IMR-90 (cell line): Measurements from ENCODE around the gene CHST3.

Experiments used
- CTCF ChIP-seq: conservative IDR thresholded peaks from 2 replicates; pipeline ENCODE4 v1.5.1; 2012; ENCODE audit warnings: mild to moderate bottlenecking, low read depth, low read length, improper control_type of control experiment
- ELK1 ChIP-seq: fragments of 150-350 bp; IDR thresholded peaks from 2 replicates; pipeline ENCODE4 v1.6.1; 2016; ENCODE audit warnings: low read depth, mild to moderate bottlenecking, low read length, moderate library complexity, borderline replicate concordance
- FOS ChIP-seq: fragments of 150-350 bp; IDR thresholded peaks from 2 replicates; pipeline ENCODE4 v1.6.1; 2016; ENCODE audit warnings: low read depth, low read length
- MAFK ChIP-seq: IDR thresholded peaks from 2 replicates; pipeline ENCODE4 v1.6.1; 2012; ENCODE audit warnings: low read depth, low read length, improper control_type of control experiment
- MAZ ChIP-seq: IDR thresholded peaks from 2 replicates; pipeline ENCODE4 v1.6.1; 2012; ENCODE audit warnings: low read depth, mild to moderate bottlenecking, low read length, improper control_type of control experiment, moderate library complexity, borderline replicate concordance
- MXI1 ChIP-seq: IDR thresholded peaks from 2 replicates; pipeline ENCODE4 v1.6.1; 2012; ENCODE audit warnings: low read depth, mild to moderate bottlenecking, low read length, moderate library complexity, borderline replicate concordance
- NFE2L2 ChIP-seq: fragments of 150-350 bp; IDR thresholded peaks from 2 replicates; pipeline ENCODE4 v1.6.1; 2016; ENCODE audit warnings: low read depth, mild to moderate bottlenecking, low read length
- POLR2A ChIP-seq: IDR thresholded peaks from 2 replicates; pipeline ENCODE4 v1.6.1; 2012; ENCODE audit warnings: mild to moderate bottlenecking, low read depth, low read length
- RAD21 ChIP-seq: IDR thresholded peaks from 2 replicates; pipeline ENCODE4 v1.6.1; 2012; ENCODE audit warnings: low read length, improper control_type of control experiment
- RFX5 ChIP-seq: IDR thresholded peaks from 2 replicates; pipeline ENCODE4 v1.8.0; 2012; ENCODE audit warnings: low read depth, mild to moderate bottlenecking, low read length, moderate library complexity
- SMC3 ChIP-seq: fragments of 150-350 bp; IDR thresholded peaks from 2 replicates; pipeline ENCODE4 v1.6.1; 2016; ENCODE audit warnings: low read depth, mild to moderate bottlenecking, antibody characterized with exemption, low read length, moderate library complexity
- USF2 ChIP-seq: fragments of 150-350 bp; IDR thresholded peaks from 2 replicates; pipeline ENCODE4 v1.6.1; 2017; ENCODE audit warnings: mild to moderate bottlenecking, antibody characterized with exemption, low read length, low read depth

- TF ChIP-seq CTCF = peak; percentile 34; the same call in 1 of the 2 replicates
- no peak for TF ChIP-seq USF2
- TF ChIP-seq MXI1 = no peak
- no peak for TF ChIP-seq RFX5
- TF ChIP-seq POLR2A = no peak
- TF ChIP-seq RAD21 = peak; percentile 43
- no peak for TF ChIP-seq MAFK
- peak; percentile 23; the same call in 1 of the 2 replicates for TF ChIP-seq SMC3
- no peak for TF ChIP-seq NFE2L2
- TF ChIP-seq MAZ = no peak
- no peak for TF ChIP-seq ELK1
- no peak for TF ChIP-seq FOS
These were observed 80.3 kb downstream of the CHST3 start for GRCh38 chr10:72044417-72045041.
